A204.1 (cell line): ENCODE data around the gene DCAF6.

Experiments used
- FAIRE-seq: peaks from 2 replicates; lab custom pipeline; 2012; peaks lifted over from hg19 to GRCh38; lab: Jason Lieb, UNC

The DCAF6 gene

DNA sequence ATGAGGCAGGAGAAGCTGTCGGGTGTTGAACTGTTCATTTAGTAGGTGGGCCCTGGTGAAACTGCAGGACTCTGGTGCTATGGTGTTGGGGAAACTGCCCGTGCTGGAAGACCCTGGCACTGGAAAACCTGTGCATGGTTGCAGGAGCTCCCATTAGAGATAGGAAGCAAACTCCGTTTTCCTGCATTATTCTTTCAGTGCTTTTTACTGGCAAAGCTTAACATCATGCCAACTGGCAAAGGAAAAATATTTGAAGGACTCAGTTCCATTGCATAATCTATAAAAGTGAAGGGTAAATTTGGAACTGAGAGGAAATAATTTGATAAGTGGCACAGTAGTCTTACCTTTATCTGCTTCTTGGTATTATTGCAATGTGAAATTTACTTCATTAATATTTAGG lies 32.1 kb downstream of the DCAF6 start:
- no peak for FAIRE-seq

DNA sequence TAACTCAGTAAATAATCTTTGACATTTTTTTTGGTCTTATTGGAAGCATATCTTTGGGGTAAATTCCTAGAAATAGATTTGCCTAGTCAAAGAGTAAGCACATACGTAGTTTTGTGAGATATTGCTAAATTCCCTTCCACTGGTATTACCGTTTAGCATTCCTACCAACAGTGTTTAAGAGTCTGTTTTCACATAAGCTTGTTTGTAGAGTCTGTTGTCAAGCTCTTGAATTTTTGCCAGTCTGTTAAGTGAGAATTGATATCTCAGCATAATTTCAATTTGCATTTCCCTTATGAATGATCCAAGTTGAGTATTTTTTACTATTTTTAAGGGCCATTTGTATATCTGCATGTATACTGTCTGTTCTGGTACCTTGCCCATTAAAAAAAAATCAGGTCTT lies 37.3 kb downstream of the DCAF6 start:
- FAIRE-seq, result no peak

- FAIRE-seq, result no peak
Observed at GRCh38 chr1:167974698-167975097, 38.2 kb downstream of the DCAF6 start.

DNA sequence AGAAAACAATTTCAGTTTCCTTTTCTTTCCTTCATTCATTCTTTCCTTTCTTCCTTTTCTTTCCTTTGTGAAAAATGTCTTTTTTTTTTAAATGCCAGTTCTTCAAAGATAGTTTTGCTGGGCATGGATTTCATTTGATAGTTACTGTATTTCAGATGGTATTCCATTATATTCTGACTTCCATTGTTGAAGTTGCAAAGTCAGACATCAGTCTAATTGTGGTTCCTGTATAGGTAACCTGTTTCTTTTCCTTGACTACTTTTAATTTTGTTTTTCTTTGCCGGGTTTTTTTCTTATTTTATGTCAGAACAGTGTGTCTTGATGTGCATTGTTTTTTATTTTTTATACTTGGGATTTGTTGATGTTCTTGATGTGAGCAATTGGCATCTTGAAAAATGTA lies 40.8 kb downstream of the DCAF6 start:
- no peak for FAIRE-seq

DNA sequence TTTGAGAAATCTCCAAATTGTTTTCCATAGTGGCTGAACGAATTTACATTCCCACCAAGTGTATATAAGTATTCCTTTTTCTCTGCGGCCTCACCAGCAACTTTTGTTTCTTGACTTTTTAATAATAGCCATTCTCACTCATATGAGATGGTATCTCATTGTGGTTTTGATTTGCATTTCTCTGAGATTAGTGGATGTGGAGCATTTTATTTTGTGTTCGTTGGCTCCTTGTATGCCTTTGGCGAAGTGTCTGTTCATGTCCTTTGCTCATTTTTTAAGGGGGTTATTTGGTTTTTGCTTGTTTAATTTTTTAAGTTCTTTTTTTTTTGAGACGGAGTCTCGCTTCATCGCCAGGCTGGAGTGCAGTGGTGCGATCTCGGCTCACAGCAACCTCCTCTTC lies 45.5 kb downstream of the DCAF6 start:
- no peak for FAIRE-seq

GRCh38 chr1:167983797-167984420 lies 47.4 kb downstream of the DCAF6 start:
- FAIRE-seq, result peak; percentile 14

GRCh38 chr1:167984886-167985489 lies 48.5 kb downstream of the DCAF6 start:
- FAIRE-seq, result no peak

GRCh38 chr1:167987174-167987573 lies 50.7 kb downstream of the DCAF6 start:
- no peak for FAIRE-seq

- no peak for FAIRE-seq
Observed at GRCh38 chr1:167991546-167991945, 55.1 kb downstream of the DCAF6 start.

DNA sequence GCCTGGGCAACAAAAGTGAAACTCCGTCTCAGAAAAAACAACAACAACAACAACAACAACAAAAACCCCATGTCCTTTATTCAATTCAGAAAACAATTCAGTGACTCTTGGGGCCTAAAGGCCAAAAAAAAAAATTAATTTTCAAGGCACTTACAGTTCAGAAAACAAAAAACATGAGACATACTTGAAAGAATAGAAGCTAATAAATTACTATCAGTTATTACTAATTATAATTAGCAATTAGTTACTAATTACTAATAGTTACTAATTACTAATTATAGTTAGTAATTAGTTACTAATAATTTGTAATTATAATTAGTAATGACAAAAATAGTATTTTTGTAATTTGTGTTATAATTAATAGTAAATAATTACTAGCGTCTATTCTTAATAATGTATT lies 57.2 kb downstream of the DCAF6 start:
- FAIRE-seq, result peak; percentile 95

GRCh38 chr1:167994560-167994959 lies 58.1 kb downstream of the DCAF6 start:
- FAIRE-seq, result peak; percentile 11

GRCh38 chr1:167995038-167995437 lies 58.6 kb downstream of the DCAF6 start:
- FAIRE-seq, result no peak

DNA sequence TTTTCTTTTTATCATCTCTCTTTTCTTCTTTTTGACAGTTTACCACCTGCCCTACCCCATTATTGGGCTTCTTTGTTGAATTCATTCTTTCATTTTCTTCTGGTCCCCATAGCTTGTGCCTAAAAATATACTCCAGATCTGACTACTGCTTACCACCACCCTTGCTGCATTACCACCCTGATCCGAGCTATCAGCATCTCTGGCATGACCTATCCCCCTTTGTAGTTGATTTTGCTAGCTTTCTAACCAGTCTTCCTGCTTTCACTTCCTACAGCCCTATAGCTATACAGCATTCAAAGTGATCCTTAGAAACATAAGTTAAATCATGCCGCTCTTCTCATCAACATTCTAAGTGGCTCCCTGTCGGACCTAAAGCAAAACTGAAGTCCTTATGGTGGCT lies 59.8 kb downstream of the DCAF6 start:
- FAIRE-seq, result no peak

- FAIRE-seq, result no peak
Observed at GRCh38 chr1:167997037-167997575, 60.6 kb downstream of the DCAF6 start.

DNA sequence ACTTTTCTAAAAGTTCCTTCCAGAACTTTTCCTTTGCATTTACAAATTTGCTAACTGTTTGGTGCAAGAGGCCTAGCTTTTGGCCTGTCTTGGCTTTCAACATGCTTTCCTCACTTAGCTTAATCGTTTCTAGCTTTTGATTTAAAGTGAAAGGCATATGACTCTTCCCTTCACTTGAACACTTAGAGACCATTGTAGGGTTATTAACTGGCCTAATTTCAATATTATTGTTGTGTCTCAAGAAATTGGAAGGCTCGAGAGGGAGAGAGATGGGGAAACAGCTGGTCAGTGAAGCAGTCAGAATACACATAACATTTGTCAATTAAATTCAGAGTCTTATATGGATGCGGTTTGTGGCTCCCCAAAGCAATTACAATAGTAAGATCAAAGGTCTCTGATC lies 63.4 kb downstream of the DCAF6 start:
- no peak for FAIRE-seq

- no peak for FAIRE-seq
Observed at GRCh38 chr1:168000656-168001055, 64.2 kb downstream of the DCAF6 start.

GRCh38 chr1:168001213-168001612 lies 64.7 kb downstream of the DCAF6 start:
- FAIRE-seq, result no peak

GRCh38 chr1:168004531-168004930 lies 68.0 kb downstream of the DCAF6 start:
- no peak for FAIRE-seq

GRCh38 chr1:168005529-168005928 lies 69.0 kb downstream of the DCAF6 start:
- no peak for FAIRE-seq

DNA sequence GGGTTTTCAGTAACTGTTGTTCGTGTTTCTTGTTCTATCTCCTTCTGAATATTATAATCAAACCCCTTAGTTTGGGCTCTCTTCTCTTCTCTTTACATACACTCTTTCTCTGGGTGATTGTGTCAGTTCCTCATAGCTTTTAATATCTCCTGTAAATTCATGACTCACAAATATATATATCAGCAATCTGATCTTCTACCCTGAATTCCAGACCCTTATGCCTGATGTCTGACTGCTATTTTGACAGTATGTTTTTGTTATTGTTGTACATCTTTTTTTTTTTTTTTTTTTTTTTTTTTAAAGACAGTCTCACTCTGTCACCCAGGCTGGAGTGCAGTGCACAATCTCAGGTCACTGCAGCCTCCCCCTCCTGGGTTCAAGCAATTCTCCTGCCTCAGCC lies 71.2 kb downstream of the DCAF6 start:
- FAIRE-seq, result no peak

DNA sequence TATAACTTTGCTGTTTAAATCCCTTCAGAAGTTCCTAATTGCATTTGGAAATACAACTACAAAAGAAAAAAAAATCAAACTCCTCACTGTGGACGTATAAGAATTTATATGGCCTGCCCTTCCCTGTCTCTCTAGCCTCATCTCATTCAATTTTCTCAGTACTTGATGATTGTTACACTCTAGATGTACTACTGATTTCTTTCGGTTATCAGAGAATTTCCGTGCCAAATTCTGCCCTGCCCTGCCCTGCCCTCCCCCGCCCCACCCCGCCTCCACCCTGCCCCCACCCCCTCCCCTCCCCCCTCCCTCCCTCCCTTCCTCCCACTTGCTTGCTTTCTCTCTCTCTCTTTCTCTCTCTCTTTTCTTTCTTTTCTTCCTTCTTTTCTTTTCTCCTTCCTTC lies 72.1 kb downstream of the DCAF6 start:
- FAIRE-seq, result no peak

- no peak for FAIRE-seq
Observed at GRCh38 chr1:168009322-168009721, 72.8 kb downstream of the DCAF6 start.

DNA sequence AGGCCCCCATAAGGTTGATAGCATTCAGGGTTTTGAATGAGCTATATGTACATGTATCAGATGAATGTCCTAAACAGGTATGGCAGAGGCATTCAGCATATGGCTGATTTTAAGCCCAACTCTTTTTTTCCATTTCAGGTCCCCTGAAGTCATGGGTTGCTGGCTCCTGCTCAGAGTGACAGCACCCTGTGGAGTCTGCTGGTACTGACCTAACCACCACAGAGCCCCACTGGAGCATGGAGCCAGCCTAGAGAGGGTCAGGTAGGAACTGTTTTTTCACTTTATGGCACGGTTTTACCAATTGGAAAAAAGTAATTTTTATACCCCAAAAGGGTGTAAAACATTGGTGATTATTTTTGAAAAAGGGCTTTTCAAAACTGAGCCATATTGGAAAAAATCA lies 82.9 kb downstream of the DCAF6 start:
- no peak for FAIRE-seq

GRCh38 chr1:168031198-168031597 lies 94.7 kb downstream of the DCAF6 start:
- FAIRE-seq, result no peak
